Measurements from ENCODE around the gene ANGPT4. TPM values are rescaled to one million over a fixed set of nuclear protein-coding genes. Genes with fewer than 3 reads are reported as not detected.

ANGPT4 gene
- total RNA-seq, 6 experiments from 2014 or later, result 0.04 to 0.12 TPM; not detected in 4

DNA sequence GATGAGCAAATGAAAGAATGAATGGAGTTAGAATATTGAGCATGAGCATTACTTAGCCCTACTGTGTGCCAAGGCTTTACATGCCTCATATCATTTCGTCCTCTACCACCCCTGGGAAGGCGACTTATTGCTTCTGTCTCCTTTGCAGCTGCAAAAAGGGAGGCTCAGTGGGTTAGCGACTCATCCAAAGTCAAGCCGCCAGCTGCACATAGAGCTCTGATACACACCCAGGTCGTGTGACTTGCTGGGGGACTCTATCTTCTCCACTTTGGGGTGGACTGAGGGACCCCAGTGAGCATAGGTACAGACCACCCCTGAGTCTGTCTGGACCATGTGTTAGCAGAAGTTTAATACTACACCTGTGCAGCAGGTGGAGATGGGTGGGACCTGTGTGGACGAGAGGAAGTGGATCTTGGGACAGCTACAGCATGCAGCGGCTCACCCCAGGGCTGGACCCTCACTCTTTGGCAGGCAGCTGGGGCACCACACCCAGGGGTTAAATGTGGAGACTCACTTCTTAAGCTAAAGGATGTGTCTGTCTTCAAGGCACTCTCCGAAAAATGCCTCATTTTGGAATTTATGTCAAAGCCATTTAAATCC, 36.2 kb upstream of the ANGPT4 start:
- TF ChIP-seq, protein P1, sequence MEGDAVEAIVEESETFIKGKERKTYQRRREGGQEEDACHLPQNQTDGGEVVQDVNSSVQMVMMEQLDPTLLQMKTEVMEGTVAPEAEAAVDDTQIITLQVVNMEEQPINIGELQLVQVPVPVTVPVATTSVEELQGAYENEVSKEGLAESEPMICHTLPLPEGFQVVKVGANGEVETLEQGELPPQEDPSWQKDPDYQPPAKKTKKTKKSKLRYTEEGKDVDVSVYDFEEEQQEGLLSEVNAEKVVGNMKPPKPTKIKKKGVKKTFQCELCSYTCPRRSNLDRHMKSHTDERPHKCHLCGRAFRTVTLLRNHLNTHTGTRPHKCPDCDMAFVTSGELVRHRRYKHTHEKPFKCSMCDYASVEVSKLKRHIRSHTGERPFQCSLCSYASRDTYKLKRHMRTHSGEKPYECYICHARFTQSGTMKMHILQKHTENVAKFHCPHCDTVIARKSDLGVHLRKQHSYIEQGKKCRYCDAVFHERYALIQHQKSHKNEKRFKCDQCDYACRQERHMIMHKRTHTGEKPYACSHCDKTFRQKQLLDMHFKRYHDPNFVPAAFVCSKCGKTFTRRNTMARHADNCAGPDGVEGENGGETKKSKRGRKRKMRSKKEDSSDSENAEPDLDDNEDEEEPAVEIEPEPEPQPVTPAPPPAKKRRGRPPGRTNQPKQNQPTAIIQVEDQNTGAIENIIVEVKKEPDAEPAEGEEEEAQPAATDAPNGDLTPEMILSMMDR (IDR thresholded peaks at IDR 0.05), result no peak
- TF ChIP-seq POLR2A (IDR thresholded peaks at IDR 0.05), result no peak
- Histone ChIP-seq H3K4me1 (no peaks in the 10 kb centered on the region), H3K36me3 (no peaks in the 10 kb centered on the region), H3K27me3 (peaks cover 0 to 6% of the 10 kb centered on the region in 2 donors), H3K27ac (no peak overlapping the region), H3K4me3 (no peak overlapping the region), H3K9me3 (no peaks in the 10 kb centered on the region)
- 54% methylated on average over 5 of the region's 8 CpGs for WGBS (ENCODE audit: insufficient coverage, low coverage, low lambda C conversion rate, missing lambda C conversion rate)
- ATAC-seq, result no peak
- intact Hi-C loops (cut with DNase I), result no loop called here
- peak in 1 of 3 donors; percentile 22 for DNase-seq

DNA sequence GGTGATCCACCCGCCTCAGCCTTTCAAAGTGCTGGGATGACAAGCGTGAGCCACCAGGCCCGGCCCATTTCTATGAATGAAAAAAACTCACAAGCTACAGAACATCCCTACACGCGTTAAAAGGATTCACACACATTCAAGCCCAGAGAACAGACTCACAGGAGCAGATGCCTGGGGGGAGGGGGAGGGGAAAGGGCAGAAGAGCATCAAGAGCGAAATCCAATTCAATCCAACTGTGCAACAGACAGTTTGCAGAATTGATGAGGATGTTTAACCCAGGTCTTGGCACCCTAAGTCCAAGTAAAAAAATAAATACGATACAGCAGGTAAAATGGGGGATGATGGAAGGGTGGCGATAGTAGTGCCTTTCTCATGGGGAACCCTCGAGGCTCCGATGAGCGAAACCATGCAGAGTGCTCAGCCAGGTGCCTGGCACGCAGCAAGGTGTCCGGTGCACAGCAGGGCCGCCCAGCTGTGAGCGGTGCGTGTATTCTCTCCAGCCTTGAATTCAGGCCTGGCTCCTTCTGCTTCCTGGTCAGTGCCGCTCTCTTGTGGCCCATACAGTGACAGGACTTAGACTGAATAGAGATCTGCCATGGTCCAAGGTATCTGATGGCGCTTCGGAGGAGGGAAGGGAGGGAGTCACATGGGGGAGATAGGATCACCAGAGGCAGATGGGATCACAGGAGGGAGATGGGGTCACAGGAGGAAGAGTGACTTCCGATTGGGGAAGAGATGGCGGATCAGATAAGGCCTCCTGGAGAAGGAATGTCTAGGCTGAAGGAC, 35.4 kb upstream of the ANGPT4 start:
- intact Hi-C loops (cut with DNase I), result no loop called here
- H3K27ac ChIP-seq, result no peak overlapping the region
- peaks cover 0 to 6% of the 10 kb centered on the region in 2 donors for H3K27me3 ChIP-seq
- WGBS (ENCODE audit: insufficient coverage, low coverage, low lambda C conversion rate, missing lambda C conversion rate), result 70% methylated on average over 9 of the region's 21 CpGs
- peak in 1 of 3 donors; percentile 23 for DNase-seq
- no peaks in the 10 kb centered on the region for H3K9me3 ChIP-seq
- ATAC-seq, result no peak
- H3K4me3 ChIP-seq, result no peak overlapping the region
- TF ChIP-seq, protein P1 (IDR thresholded peaks at IDR 0.05), result no peak
- no peak for TF ChIP-seq POLR2A (IDR thresholded peaks at IDR 0.05)
- no peaks in the 10 kb centered on the region for H3K4me1 ChIP-seq
- H3K36me3 ChIP-seq, result no peaks in the 10 kb centered on the region

DNA sequence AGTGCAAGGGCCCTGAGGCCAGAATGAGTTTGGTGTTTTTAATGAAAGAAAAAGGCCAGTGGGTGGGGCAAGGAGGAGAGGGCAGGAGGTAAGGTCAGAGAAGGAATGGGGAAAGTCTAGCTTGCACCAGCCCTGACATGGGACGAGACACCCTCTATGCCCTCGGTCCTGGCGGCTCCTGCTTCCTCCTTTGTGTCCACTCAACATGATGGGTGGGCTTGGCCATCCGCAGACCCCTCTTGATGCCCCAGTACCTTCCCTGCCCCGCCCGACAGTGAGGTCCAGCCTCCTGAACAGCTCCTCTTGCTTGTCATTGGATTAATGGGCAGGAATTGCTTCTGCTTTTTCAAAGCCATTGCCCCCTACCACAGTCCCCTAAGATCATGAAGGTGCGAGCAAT, 33.6 kb upstream of the ANGPT4 start:
- Histone ChIP-seq H3K9me3 (no peaks in the 10 kb centered on the region), H3K27ac (no peak overlapping the region), H3K36me3 (no peaks in the 10 kb centered on the region), H3K4me3 (no peak overlapping the region), H3K4me1 (no peaks in the 10 kb centered on the region), H3K27me3 (no peaks in the 10 kb centered on the region)
- ATAC-seq, result no peak
- no CpG with 5 or more reads among the region's 7 CpGs for WGBS (ENCODE audit: insufficient coverage, low coverage, low lambda C conversion rate, missing lambda C conversion rate)
- peak in 1 of 3 donors; percentile 18 for DNase-seq
- no peak for TF ChIP-seq POLR2A (IDR thresholded peaks at IDR 0.05)
- TF ChIP-seq, protein P1 (IDR thresholded peaks at IDR 0.05), result no peak
- intact Hi-C loops (cut with DNase I), result no loop called here

DNA sequence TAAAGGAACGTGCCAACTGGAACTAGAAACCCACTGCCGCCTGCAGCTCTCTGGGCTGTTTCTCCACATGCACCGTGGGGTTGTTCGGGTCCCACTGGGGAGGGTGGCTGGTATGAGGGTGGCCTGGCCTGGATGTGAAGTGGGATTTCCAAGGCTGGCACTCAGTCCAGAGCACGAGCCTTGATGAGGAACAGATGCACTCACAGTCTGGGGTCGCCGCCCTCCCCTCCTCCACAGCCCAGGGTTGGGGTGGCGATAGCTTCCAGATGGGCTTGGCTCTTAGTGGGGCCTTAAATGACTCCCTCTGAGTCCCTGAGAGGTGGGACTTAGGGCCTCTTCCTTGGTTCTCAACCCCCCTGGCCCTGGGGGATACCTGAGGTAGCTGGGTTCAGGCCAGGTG, 30.7 kb upstream of the ANGPT4 start:
- intact Hi-C loops (cut with DNase I), result no loop called here

More for the DNA sequence above, 30.7 kb upstream of the ANGPT4 start:
- peak in 1 of 3 donors; percentile 28 for DNase-seq
- no peaks in the 10 kb centered on the region for H3K36me3 ChIP-seq
- no peaks in the 10 kb centered on the region for H3K9me3 ChIP-seq
- H3K4me1 ChIP-seq, result no peaks in the 10 kb centered on the region
- no peak overlapping the region for H3K4me3 ChIP-seq
- no peak for ATAC-seq
- 30% methylated on average over 2 of the region's 8 CpGs for WGBS (ENCODE audit: insufficient coverage, low coverage, low lambda C conversion rate, missing lambda C conversion rate)
- H3K27ac ChIP-seq, result no peak overlapping the region
- no peak for TF ChIP-seq POLR2A (IDR thresholded peaks at IDR 0.05)
- TF ChIP-seq, protein P1 (IDR thresholded peaks at IDR 0.05), result no peak
- H3K27me3 ChIP-seq, result no peaks in the 10 kb centered on the region
